Stomach (tissue), 4 donors: Measurements from ENCODE around the gene PRUNE2.

Source experiments
- POLR2A ChIP-seq, 4 donors: fragments of 450-650 bp; IDR thresholded peaks; one replicate each; pipeline ENCODE4 v1.6.1; 2016; ENCODE audit warnings: antibody characterized with exemption in 4 of 4, control low read depth in 2 of 4, mild to moderate bottlenecking in 1 of 4, moderate library complexity in 1 of 4
- POLR2AphosphoS5 ChIP-seq, 3 donors: sonication (generic); formaldehyde crosslinking; IDR thresholded peaks; one replicate each; pipeline ENCODE4 v1.6.1; 2016; ENCODE audit warnings: antibody characterized with exemption in 3 of 3
- TF ChIP-seq, protein P1 (sequence below), 7 experiments: fragments of 450-650 bp in 4 of 7; fragments of 200-600 bp in 3 of 7; sonication (generic) in 3 of 7; IDR thresholded peaks; one replicate each; pipeline ENCODE4 v1.5.1; 2016 to 2019; ENCODE audit warnings: antibody characterized with exemption in 7 of 7, control low read depth in 2 of 7, mild to moderate bottlenecking in 1 of 7

- TF ChIP-seq, protein P1, sequence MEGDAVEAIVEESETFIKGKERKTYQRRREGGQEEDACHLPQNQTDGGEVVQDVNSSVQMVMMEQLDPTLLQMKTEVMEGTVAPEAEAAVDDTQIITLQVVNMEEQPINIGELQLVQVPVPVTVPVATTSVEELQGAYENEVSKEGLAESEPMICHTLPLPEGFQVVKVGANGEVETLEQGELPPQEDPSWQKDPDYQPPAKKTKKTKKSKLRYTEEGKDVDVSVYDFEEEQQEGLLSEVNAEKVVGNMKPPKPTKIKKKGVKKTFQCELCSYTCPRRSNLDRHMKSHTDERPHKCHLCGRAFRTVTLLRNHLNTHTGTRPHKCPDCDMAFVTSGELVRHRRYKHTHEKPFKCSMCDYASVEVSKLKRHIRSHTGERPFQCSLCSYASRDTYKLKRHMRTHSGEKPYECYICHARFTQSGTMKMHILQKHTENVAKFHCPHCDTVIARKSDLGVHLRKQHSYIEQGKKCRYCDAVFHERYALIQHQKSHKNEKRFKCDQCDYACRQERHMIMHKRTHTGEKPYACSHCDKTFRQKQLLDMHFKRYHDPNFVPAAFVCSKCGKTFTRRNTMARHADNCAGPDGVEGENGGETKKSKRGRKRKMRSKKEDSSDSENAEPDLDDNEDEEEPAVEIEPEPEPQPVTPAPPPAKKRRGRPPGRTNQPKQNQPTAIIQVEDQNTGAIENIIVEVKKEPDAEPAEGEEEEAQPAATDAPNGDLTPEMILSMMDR (IDR thresholded peaks at IDR 0.05): no peak
- no peak for TF ChIP-seq POLR2AphosphoS5 (IDR thresholded peaks at IDR 0.05)
- TF ChIP-seq POLR2A (IDR thresholded peaks at IDR 0.05): no peak
These were observed 10.3 kb upstream of the PRUNE2 start for GRCh38 chr9:76916231-76916630.
